ENCODE data around the gene KCNAB1. TPM values are rescaled to one million over a fixed set of nuclear protein-coding genes. Genes with fewer than 3 reads are reported as not detected.

KCNAB1 gene
- total RNA-seq, 1 experiment from 2014 or later = not detected

DNA sequence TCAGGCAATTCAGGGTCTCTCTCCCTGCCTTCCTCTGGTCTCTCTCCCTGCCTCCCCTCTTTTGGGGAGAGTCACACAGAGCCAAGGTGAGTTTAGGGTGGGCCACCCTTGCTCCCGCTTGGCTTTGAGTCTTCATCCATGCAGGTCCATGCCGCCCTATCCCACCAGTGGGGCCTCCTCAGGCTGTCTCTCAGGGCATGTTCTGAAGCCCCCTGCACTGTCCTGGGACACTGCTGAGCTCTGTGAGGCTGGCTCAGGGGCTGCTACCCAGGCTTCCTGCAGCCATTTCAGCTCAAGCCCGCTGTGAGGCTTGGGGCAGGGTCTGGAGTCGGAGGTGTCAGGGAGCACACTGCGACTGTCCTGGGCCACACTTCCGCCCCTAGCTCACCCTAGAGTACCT lies 231.4 kb downstream of the KCNAB1 start:
- ChIA-PET POLR2A (ENCODE audit: unreplicated experiment) (no interaction called here), CTCF (no interaction called here)
- Histone ChIP-seq H3K9me3 (ENCODE audit: low read length) (no peaks in the 10 kb centered on the region), H3K4me3 (ENCODE audit: low read length) (no peak overlapping the region), H3K36me3 (ENCODE audit: low read depth, low read length) (no peaks in the 10 kb centered on the region), H4K20me1 (ENCODE audit: low read length) (no peaks in the 10 kb centered on the region), H3K9ac (ENCODE audit: low read length) (no peak overlapping the region), H3K4me1 (ENCODE audit: insufficient read depth, low read length) (no peaks in the 10 kb centered on the region), H2AFZ (ENCODE audit: low read length) (no peak overlapping the region), H3K27ac (ENCODE audit: low read length) (no peak overlapping the region), H3K27me3 (ENCODE audit: low read length) (peaks cover 24% of the 10 kb centered on the region; the same call in 1 of the 2 replicates), H3K79me2 (ENCODE audit: low read length) (no peaks in the 10 kb centered on the region), H3K4me2 (ENCODE audit: low read length) (no peak overlapping the region), H3F3A (ENCODE audit: low read length, unreplicated experiment) (no peaks in the 10 kb centered on the region), H3K9me2 (replicated peaks; ENCODE audit: low read length) (no peaks in the 10 kb centered on the region)
- ATAC-seq (no peak), DNase-seq (no peak)
- BruUV-seq (replicated peaks) = no TSS peak
- TF ChIP-seq EZH2phosphoT487 (IDR thresholded peaks at IDR 0.05; ENCODE audit: borderline replicate concordance, low read length) (no peak), EZH2 (IDR thresholded peaks at IDR 0.05; ENCODE audit: low read length, unreplicated experiment) (no peak)
- TF ChIP-seq, protein P1, sequence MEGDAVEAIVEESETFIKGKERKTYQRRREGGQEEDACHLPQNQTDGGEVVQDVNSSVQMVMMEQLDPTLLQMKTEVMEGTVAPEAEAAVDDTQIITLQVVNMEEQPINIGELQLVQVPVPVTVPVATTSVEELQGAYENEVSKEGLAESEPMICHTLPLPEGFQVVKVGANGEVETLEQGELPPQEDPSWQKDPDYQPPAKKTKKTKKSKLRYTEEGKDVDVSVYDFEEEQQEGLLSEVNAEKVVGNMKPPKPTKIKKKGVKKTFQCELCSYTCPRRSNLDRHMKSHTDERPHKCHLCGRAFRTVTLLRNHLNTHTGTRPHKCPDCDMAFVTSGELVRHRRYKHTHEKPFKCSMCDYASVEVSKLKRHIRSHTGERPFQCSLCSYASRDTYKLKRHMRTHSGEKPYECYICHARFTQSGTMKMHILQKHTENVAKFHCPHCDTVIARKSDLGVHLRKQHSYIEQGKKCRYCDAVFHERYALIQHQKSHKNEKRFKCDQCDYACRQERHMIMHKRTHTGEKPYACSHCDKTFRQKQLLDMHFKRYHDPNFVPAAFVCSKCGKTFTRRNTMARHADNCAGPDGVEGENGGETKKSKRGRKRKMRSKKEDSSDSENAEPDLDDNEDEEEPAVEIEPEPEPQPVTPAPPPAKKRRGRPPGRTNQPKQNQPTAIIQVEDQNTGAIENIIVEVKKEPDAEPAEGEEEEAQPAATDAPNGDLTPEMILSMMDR (conservative IDR thresholded peaks at IDR 0.05; ENCODE audit: low read depth, low read length) = no peak
- intact Hi-C loops (cut with micrococcal nuclease) = no loop called here

DNA sequence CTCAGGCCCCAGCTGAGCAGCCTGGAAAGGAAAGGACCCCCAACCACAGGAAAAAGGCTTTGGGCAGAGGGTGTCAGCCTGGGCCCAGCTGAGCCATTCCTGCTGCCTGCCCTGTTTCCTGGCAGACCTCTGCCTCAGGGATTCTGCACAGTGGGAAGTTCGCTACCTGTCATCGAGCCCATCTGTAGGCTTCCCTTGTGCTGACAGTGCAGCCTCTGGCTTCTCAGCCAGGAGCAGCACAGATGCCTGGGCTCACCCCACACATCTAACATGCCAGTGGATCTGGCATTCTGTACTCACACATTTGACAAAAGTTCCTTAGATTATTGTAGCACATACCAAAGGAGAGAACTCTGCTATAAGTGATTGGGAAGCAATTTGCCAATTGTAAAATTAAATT lies 232.3 kb downstream of the KCNAB1 start:
- no peak for ATAC-seq
- no peaks in the 10 kb centered on the region for H3K36me3 ChIP-seq (ENCODE audit: low read depth, low read length)
- H3K9me2 ChIP-seq (replicated peaks; ENCODE audit: low read length) = no peaks in the 10 kb centered on the region
- CTCF ChIA-PET = no interaction called here
- no peak overlapping the region for H3K9ac ChIP-seq (ENCODE audit: low read length)
- H3K4me1 ChIP-seq (ENCODE audit: insufficient read depth, low read length) = no peaks in the 10 kb centered on the region
- H4K20me1 ChIP-seq (ENCODE audit: low read length) = no peaks in the 10 kb centered on the region
- no peaks in the 10 kb centered on the region for H3K9me3 ChIP-seq (ENCODE audit: low read length)
- DNase-seq = no peak
- H3K27ac ChIP-seq (ENCODE audit: low read length) = no peak overlapping the region
- no TSS peak for BruUV-seq (replicated peaks)
- H3F3A ChIP-seq (ENCODE audit: low read length, unreplicated experiment) = no peaks in the 10 kb centered on the region
- H2AFZ ChIP-seq (ENCODE audit: low read length) = no peak overlapping the region
- no peak for TF ChIP-seq EZH2phosphoT487 (IDR thresholded peaks at IDR 0.05; ENCODE audit: borderline replicate concordance, low read length)
- TF ChIP-seq EZH2 (IDR thresholded peaks at IDR 0.05; ENCODE audit: low read length, unreplicated experiment) = no peak
- TF ChIP-seq, protein P1 (conservative IDR thresholded peaks at IDR 0.05; ENCODE audit: low read depth, low read length) = no peak
- H3K4me3 ChIP-seq (ENCODE audit: low read length) = no peak overlapping the region
- intact Hi-C loops (cut with micrococcal nuclease) = no loop called here
- no peaks in the 10 kb centered on the region for H3K79me2 ChIP-seq (ENCODE audit: low read length)
- peaks cover 19% of the 10 kb centered on the region; the same call in 1 of the 2 replicates for H3K27me3 ChIP-seq (ENCODE audit: low read length)
- H3K4me2 ChIP-seq (ENCODE audit: low read length) = no peak overlapping the region
- POLR2A ChIA-PET (ENCODE audit: unreplicated experiment) = no interaction called here

DNA sequence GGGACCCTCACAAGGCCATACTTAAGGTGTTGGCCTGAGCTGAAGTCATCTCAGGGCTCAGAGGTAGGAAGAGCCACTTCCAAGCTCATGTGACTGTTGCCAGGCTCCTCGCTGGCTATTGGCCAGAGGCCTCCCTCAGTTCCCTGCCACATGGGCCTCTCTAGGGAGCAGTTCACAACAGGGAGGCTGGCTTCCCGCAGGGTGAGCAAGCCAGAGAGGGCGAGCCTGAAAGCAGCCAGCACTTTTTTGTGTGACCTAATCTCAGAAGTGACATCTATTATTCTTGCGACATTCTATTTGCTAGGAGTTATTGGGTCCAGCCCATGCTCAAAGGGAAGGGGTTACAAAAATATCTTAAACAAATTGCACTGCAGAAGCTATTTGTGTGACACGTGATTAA lies 233.2 kb downstream of the KCNAB1 start:
- H4K20me1 ChIP-seq (ENCODE audit: low read length) = no peaks in the 10 kb centered on the region
- no peak overlapping the region for H3K9ac ChIP-seq (ENCODE audit: low read length)
- no peak overlapping the region for H3K4me2 ChIP-seq (ENCODE audit: low read length)
- H3K9me3 ChIP-seq (ENCODE audit: low read length) = no peaks in the 10 kb centered on the region
- H3K27me3 ChIP-seq (ENCODE audit: low read length) = peaks cover 17% of the 10 kb centered on the region; the same call in 1 of the 2 replicates
- H2AFZ ChIP-seq (ENCODE audit: low read length) = no peak overlapping the region
- H3K9me2 ChIP-seq (replicated peaks; ENCODE audit: low read length) = no peaks in the 10 kb centered on the region
- H3K36me3 ChIP-seq (ENCODE audit: low read depth, low read length) = no peaks in the 10 kb centered on the region
- ATAC-seq (no peak), DNase-seq (no peak)
- H3K79me2 ChIP-seq (ENCODE audit: low read length) = no peaks in the 10 kb centered on the region
- BruUV-seq (replicated peaks) = no TSS peak
- ChIA-PET CTCF (no interaction called here), POLR2A (ENCODE audit: unreplicated experiment) (no interaction called here)
- H3F3A ChIP-seq (ENCODE audit: low read length, unreplicated experiment) = no peaks in the 10 kb centered on the region
- H3K4me1 ChIP-seq (ENCODE audit: insufficient read depth, low read length) = no peaks in the 10 kb centered on the region
- intact Hi-C loops (cut with micrococcal nuclease) = no loop called here
- H3K4me3 ChIP-seq (ENCODE audit: low read length) = no peak overlapping the region
- no peak for TF ChIP-seq EZH2 (IDR thresholded peaks at IDR 0.05; ENCODE audit: low read length, unreplicated experiment)
- TF ChIP-seq, protein P1 (conservative IDR thresholded peaks at IDR 0.05; ENCODE audit: low read depth, low read length) = no peak
- TF ChIP-seq EZH2phosphoT487 (IDR thresholded peaks at IDR 0.05; ENCODE audit: borderline replicate concordance, low read length) = no peak
- no peak overlapping the region for H3K27ac ChIP-seq (ENCODE audit: low read length)

Measured in PC-3 (cell line).